NCI-H1694 (cell line): ENCODE results near the gene ZDHHC8.

Source experiments
- DNase-seq: peaks from one replicate; lab custom pipeline; 2025; lab: John Stamatoyannopoulos, UW

Gene ZDHHC8

GRCh38 chr22:20193761-20194494 is 62.3 kb downstream of the ZDHHC8 start:
- DNase-seq, result no peak

GRCh38 chr22:20194681-20195593 is 63.3 kb downstream of the ZDHHC8 start:
- no peak for DNase-seq

- no peak for DNase-seq
Measured at GRCh38 chr22:20196094-20196842, 64.7 kb downstream of the ZDHHC8 start.
